IMR-90 (cell line): Measurements from ENCODE around the gene SUN1. TPM values are rescaled to one million over a fixed set of nuclear protein-coding genes. Genes with fewer than 3 reads are reported as not detected.
"Not testable (repeated sequence)": the region's sequence is repeated elsewhere in the genome, so short reads cannot be mapped to it uniquely, and the experiment has no call there.

Experiments used
- ATAC-seq: fragments of 200-7000 bp; cut with Tn5 transposase; 2 replicates; pipeline ENCODE4 v1.9.1; 2020; ENCODE audit warnings: low read depth, mild to moderate bottlenecking, moderate library complexity
- BruUV-seq: library from RNA; stranded (reverse); fragments of 400-500 nt; replicated peaks from 2 replicates; lab custom pipeline; 2021; lab: Mats Ljungman, UMichigan
- CTCF ChIA-PET: fragments of 300-600 bp; formaldehyde crosslinking; extraction: SDS; loops from one replicate; lab custom pipeline; 2021; ENCODE audit warnings: antibody characterized with exemption; lab: Yijun Ruan, JAX
- POLR2A ChIA-PET: fragments of 300-600 bp; sonication (Branson Sonifier 250); formaldehyde crosslinking; loops from one replicate; lab custom pipeline; 2022; ENCODE audit warnings: antibody characterized with exemption; ENCODE audit not compliant: unreplicated experiment; lab: Charles Lee
- DNase-seq: peaks from one replicate; pipeline ENCODE4 v3.0.0; 2013
- H2AFZ ChIP-seq: replicated peaks from 2 replicates; pipeline ENCODE3; 2013; ENCODE audit warnings: low read length, mild to moderate bottlenecking; ENCODE audit not compliant: poor library complexity
- H2AK5ac ChIP-seq: 2 replicates; pipeline ENCODE4 v1.6.1; 2013; ENCODE audit warnings: low read depth, low read length, inconsistent platforms
- H2AK9ac ChIP-seq: replicated peaks from 2 replicates; pipeline ENCODE3; 2013; ENCODE audit warnings: mild to moderate bottlenecking, low read depth, low read length, moderate library complexity; ENCODE audit not compliant: poor library complexity
- H2BK120ac ChIP-seq: 2 replicates; pipeline ENCODE4 v1.6.1; 2013; ENCODE audit warnings: low read depth, low read length, inconsistent platforms
- H2BK15ac ChIP-seq: 3 replicates; pipeline ENCODE4 v1.6.1; 2013; ENCODE audit warnings: low read depth, low read length, inconsistent platforms
- H2BK20ac ChIP-seq: 2 replicates; pipeline ENCODE4 v1.6.1; 2013; ENCODE audit warnings: low read depth, mild to moderate bottlenecking, inconsistent platforms, low read length, moderate library complexity
- H2BK5ac ChIP-seq: 2 replicates; pipeline ENCODE4 v1.6.1; 2013; ENCODE audit warnings: mild to moderate bottlenecking, low read depth, low read length, inconsistent platforms; ENCODE audit not compliant: poor library complexity, severe bottlenecking
- H3K14ac ChIP-seq: replicated peaks from 2 replicates; pipeline ENCODE4 v1.6.1; 2013; ENCODE audit warnings: low read depth, low read length, inconsistent platforms
- H3K18ac ChIP-seq: 2 replicates; pipeline ENCODE4 v1.6.1; 2013; ENCODE audit warnings: low read depth, low read length, control low read depth
- H3K23ac ChIP-seq: 2 replicates; pipeline ENCODE4 v1.6.1; 2013; ENCODE audit warnings: low read depth, low read length, inconsistent platforms
- H3K27ac ChIP-seq: 2 replicates; pipeline ENCODE4 v1.5.1; 2013; ENCODE audit warnings: mild to moderate bottlenecking, control low read depth, low read length; ENCODE audit not compliant: insufficient read depth
- H3K27me3 ChIP-seq: 2 replicates; pipeline ENCODE4 v1.6.1; 2013; ENCODE audit warnings: low read length; ENCODE audit not compliant: control insufficient read depth, insufficient read depth
- H3K36me3 ChIP-seq: 2 replicates; pipeline ENCODE4 v1.6.1; 2013; ENCODE audit warnings: low read length, mixed read lengths; ENCODE audit not compliant: control insufficient read depth, insufficient read depth
- H3K4ac ChIP-seq: 2 replicates; pipeline ENCODE4 v1.6.1; 2013; ENCODE audit warnings: low read depth, low read length, inconsistent platforms
- H3K4me1 ChIP-seq: 2 replicates; pipeline ENCODE4 v1.6.1; 2013; ENCODE audit warnings: low read length, mixed read lengths; ENCODE audit not compliant: control insufficient read depth, insufficient read depth
- H3K4me2 ChIP-seq: 2 replicates; pipeline ENCODE4 v1.6.1; 2013; ENCODE audit warnings: low read depth, mild to moderate bottlenecking, control low read depth, low read length, moderate library complexity
- H3K4me3 ChIP-seq: 2 replicates; pipeline ENCODE4 v1.5.1; 2013; ENCODE audit warnings: low read depth, mild to moderate bottlenecking, control low read depth, low read length, moderate library complexity; ENCODE audit not compliant: insufficient read depth
- H3K56ac ChIP-seq: 2 replicates; pipeline ENCODE4 v1.6.1; 2013; ENCODE audit warnings: low read length, inconsistent platforms; ENCODE audit not compliant: insufficient read depth; ENCODE audit errors: extremely low read depth
- H3K79me1 ChIP-seq, 2 experiments: 2 replicates each; pipeline ENCODE4 v1.6.1; 2013; ENCODE audit warnings: low read length in 2 of 2, inconsistent platforms in 1 of 2, low read depth in 1 of 2
- H3K9ac ChIP-seq: 2 replicates; pipeline ENCODE4 v1.6.1; 2013; ENCODE audit warnings: low read depth, low read length, control low read depth
- H3K9me1 ChIP-seq: 2 replicates; pipeline ENCODE4 v1.6.1; 2013; ENCODE audit warnings: low read length, inconsistent platforms; ENCODE audit not compliant: insufficient read depth
- H3K9me3 ChIP-seq: 2 replicates; pipeline ENCODE4 v1.6.1; 2013; ENCODE audit warnings: low read length; ENCODE audit not compliant: control insufficient read depth, insufficient read depth
- H4K20me1 ChIP-seq: 2 replicates; pipeline ENCODE4 v1.6.1; 2013; ENCODE audit warnings: low read length, inconsistent platforms; ENCODE audit not compliant: insufficient read depth
- H4K5ac ChIP-seq: 2 replicates; pipeline ENCODE4 v1.6.1; 2013; ENCODE audit warnings: mild to moderate bottlenecking, low read depth, low read length, control low read depth
- H4K8ac ChIP-seq, 2 experiments: 2 replicates each; pipeline ENCODE4 v1.6.1; 2013; ENCODE audit warnings: low read depth in 2 of 2, low read length in 2 of 2, control low read depth in 1 of 2, inconsistent platforms in 1 of 2
- H4K91ac ChIP-seq: 2 replicates; pipeline ENCODE4 v1.6.1; 2013; ENCODE audit warnings: low read depth, low read length, inconsistent platforms; ENCODE audit not compliant: insufficient read depth
- WGBS, 2 experiments: methylation state at CpG; one replicate each; pipeline versions ENCODE4 v1.1.5 to v1.1.7; 2013; ENCODE audit warnings: missing lambda C conversion rate in 2 of 2; ENCODE audit not compliant: insufficient read length in 1 of 2; ENCODE audit errors: extremely low coverage in 2 of 2; 5-methylcytosine and 5-hydroxymethylcytosine counted together
- dilution Hi-C: fragments of 300-500 bp; cut with HindIII; formaldehyde crosslinking; loops from one replicate; pipeline ENCODE4 v1.14.3; 2018; ENCODE audit warnings: low sequenced_read_pairs; ENCODE audit not compliant: unreplicated experiment
- in situ Hi-C: fragments of 300-500 bp; cut with MboI; formaldehyde crosslinking; loops from 3 replicates; pipeline ENCODE4 v1.14.3; 2019; ENCODE audit warnings: low sequenced_read_pairs, inconsistent platforms, mixed read lengths
- intact Hi-C: fragments of 100-400 bp; cut with micrococcal nuclease; formaldehyde crosslinking; loops from 2 replicates; pipeline ENCODE4 v1.10.0; 2022
- polyA plus RNA-seq, 3 experiments: library from polyadenylated mRNA; depleted of rRNA; stranded (reverse); fragments of >200 nt; gene quantifications; 2 replicates each; pipeline ENCODE4 v1.2.3, GENCODE V29; 2012; ENCODE audit warnings: low replicate concordance in 1 of 3
- total RNA-seq: library from RNA; depleted of rRNA; stranded (reverse); fragments of >200 nt; gene quantifications from 2 replicates; pipeline ENCODE4 v1.2.3, GENCODE V29; 2012

The SUN1 gene
- total and polyA plus RNA-seq, 2 of the 4 experiments (the other 2 are of a cell fraction): 113 to 239 TPM

DNA sequence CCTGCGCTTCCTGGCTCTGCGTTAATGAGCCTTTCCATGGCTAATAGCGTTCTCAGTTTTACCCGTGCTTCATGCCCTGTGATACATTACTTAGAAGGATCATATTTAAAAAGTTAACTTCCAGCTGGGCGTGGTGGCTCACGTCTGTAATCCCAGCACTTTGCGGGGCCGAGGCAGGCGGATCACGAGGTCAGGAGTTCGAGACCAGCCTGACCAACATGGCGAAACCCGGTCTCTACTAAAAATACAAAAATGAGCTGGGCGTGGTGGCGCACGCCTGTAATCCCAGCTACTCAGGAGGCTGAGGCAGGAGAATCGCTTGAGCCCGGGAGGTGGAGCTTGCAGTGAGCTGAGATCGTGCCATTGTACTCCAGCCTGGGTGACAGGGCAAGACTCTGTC is 40.4 kb downstream of the SUN1 start:
- ATAC-seq, H3K27me3 ChIP-seq, H2BK15ac ChIP-seq, H4K8ac ChIP-seq, H3K4me1 ChIP-seq, H3K4ac ChIP-seq, H2AK5ac ChIP-seq, H4K91ac ChIP-seq, H3K27ac ChIP-seq, H3K14ac ChIP-seq, H2BK120ac ChIP-seq, H2AFZ ChIP-seq, H3K9me3 ChIP-seq, DNase-seq, H2BK20ac ChIP-seq, H2AK9ac ChIP-seq, H3K4me3 ChIP-seq, H3K9me1 ChIP-seq, H3K56ac ChIP-seq, H3K23ac ChIP-seq, H4K5ac ChIP-seq, H3K9ac ChIP-seq, H3K4me2 ChIP-seq, H3K18ac ChIP-seq, H4K20me1 ChIP-seq, dilution Hi-C loops, H2BK5ac ChIP-seq, BruUV-seq: not testable (repeated sequence)
- POLR2A ChIA-PET: interaction anchor here (0.6 kb wide), 1 partner anchor 231 kb away, joined by 3 read pairs; no protein-coding TSS in a partner anchor
- in situ Hi-C loops (loop anchor here (5.0 to 10.0 kb wide), 2 partner anchors 85 to 338 kb away; no protein-coding TSS in a partner anchor), intact Hi-C loops (loop anchor here (1.0 to 10.0 kb wide), 3 partner anchors 86 to 552 kb away; partner anchors contain the start of gene PDGFA)
- 91% methylated on average over 12 of the region's 19 CpGs; no CpG with 5 or more reads in 1 of the 2 experiments for WGBS, 2 experiments
- Histone ChIP-seq H3K79me1 (peaks cover 5 to 44% of the 10 kb centered on the region in 2 experiments), H3K36me3 (peaks cover 35% of the 10 kb centered on the region)
- CTCF ChIA-PET: interaction anchor here (0.6 to 1.3 kb wide), 2 partner anchors 79 to 91 kb away, joined by 3 read pairs; no protein-coding TSS in a partner anchor
